Peyer's patch (tissue), 4 donors: Measurements from ENCODE around the gene AGXT2.

Source experiments
- CTCF ChIP-seq, 6 experiments: fragments of 450-650 bp in 4 of 6; fragments of 200-600 bp in 2 of 6; sonication (generic) in 1 of 6; IDR thresholded peaks; one replicate each; pipeline ENCODE4 v1.5.1; 2017 to 2019; ENCODE audit warnings: antibody characterized with exemption in 6 of 6, mild to moderate bottlenecking in 3 of 6, moderate library complexity in 1 of 6
- POLR2A ChIP-seq, 2 donors: fragments of 450-650 bp; IDR thresholded peaks; one replicate each; pipeline ENCODE4 v1.5.1; 2017; ENCODE audit warnings: antibody characterized with exemption in 2 of 2, mild to moderate bottlenecking in 2 of 2, moderate library complexity in 2 of 2

GRCh38 chr5:35004200-35004599 is 43.5 kb downstream of the AGXT2 start:
- TF ChIP-seq CTCF (IDR thresholded peaks at IDR 0.05): no peak
- no peak for TF ChIP-seq POLR2A (IDR thresholded peaks at IDR 0.05)
